VCaP (cell line): ENCODE measurements around the gene KRT6A.

Experiments used
- H3K27ac ChIP-seq: fragments of 450-650 bp; 2 replicates; pipeline ENCODE4 v1.5.1; 2017
- TF ChIP-seq, protein P1 (sequence below): fragments of 450-650 bp; conservative IDR thresholded peaks from 2 replicates; pipeline ENCODE4 v1.5.1; 2017; ENCODE audit warnings: mild to moderate bottlenecking, moderate library complexity

KRT6A gene

DNA sequence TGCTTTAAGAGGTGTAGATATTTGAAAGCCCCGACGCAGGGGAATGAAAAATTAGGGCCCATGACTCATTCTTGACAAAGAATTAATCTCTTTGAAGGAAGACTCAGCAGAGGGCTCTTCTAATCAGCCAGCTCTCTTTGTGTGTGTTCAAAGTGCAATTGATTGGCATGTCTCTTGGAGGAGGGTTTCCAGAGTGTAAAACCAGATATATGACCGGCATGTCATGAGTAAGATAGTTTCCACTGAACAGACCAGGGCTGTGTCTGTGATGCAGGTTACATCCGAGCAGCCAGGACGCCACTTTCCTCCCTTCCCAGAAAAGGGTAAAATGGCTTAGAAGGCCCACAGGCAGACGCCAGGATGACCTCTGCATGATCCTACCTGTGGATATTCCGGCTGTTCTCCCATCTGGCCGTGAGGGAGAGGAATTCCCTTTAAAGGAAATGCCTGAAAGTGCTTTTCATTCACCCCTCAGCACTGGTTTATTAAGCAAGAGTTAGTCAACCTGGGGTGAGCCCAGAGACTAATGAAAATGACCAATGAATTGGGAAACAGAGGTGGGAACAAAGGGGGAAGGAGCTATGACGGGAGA lies 51.6 kb downstream of the KRT6A start:
- no peak overlapping the region for H3K27ac ChIP-seq
- TF ChIP-seq, protein P1, sequence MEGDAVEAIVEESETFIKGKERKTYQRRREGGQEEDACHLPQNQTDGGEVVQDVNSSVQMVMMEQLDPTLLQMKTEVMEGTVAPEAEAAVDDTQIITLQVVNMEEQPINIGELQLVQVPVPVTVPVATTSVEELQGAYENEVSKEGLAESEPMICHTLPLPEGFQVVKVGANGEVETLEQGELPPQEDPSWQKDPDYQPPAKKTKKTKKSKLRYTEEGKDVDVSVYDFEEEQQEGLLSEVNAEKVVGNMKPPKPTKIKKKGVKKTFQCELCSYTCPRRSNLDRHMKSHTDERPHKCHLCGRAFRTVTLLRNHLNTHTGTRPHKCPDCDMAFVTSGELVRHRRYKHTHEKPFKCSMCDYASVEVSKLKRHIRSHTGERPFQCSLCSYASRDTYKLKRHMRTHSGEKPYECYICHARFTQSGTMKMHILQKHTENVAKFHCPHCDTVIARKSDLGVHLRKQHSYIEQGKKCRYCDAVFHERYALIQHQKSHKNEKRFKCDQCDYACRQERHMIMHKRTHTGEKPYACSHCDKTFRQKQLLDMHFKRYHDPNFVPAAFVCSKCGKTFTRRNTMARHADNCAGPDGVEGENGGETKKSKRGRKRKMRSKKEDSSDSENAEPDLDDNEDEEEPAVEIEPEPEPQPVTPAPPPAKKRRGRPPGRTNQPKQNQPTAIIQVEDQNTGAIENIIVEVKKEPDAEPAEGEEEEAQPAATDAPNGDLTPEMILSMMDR, result no peak

DNA sequence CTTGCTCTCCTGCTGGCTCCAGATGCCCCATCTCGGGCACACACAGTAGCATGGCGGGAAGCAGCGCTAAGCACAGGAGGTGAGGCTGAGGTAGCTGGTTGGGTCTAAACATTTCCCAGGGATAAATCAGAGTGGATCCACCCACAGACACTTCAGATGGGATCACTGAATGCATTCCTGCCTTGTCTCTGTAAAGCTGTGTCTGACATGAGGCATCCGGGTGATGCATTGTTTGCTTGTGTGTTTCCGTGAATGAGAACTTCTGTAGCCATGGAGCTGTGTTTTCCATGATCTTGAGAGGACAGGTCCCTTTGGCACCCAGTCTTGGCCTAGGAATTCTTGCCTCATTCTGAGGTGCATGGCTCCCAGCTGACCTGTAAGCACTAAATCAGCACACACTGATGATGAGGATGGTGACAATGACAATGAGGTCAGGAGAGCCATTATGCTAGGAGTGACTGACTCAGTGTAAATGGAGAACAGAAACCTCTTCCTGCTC lies 52.2 kb downstream of the KRT6A start:
- TF ChIP-seq, protein P1, result no peak
- H3K27ac ChIP-seq, result no peak overlapping the region

DNA sequence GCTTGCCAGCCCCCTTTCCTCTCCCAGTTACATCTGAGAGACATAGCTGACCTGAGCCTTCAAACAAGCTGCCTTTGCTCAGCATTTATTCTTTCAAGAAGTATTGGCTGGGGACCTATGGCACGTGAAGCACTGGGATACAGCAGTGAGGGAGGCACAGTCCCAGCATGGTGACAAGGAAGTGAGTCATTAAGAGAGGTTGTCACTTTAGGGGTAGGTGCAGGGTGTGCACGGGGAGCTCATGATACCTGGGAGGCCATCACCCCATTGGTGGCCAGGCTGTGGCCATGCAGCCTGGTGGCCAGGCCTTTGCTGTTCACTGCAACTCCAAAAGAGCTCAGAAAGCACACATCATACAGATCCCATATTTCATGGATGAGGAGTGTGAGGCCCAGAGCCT lies 53.2 kb downstream of the KRT6A start:
- H3K27ac ChIP-seq, result no peak overlapping the region
- TF ChIP-seq, protein P1, result no peak

DNA sequence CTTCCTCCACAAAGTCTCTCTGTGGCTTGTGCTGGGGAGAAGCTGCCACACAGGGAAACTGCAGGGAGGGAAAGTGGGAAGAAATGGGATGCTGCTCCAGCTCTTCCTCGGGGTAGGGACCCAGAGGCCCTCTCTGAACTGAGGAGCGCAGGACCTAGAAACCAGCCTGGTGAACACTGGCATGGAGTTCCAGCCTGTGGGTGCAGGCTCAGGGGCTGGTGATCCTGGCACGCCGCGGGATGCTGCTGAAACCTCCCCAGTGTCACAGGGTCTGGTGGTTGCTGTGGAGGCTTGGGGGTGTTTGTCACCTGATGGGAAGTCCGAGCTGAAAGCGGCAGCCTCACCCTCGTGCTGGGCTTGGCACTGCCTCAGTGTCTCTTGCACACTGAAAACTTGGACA lies 53.6 kb downstream of the KRT6A start:
- no peak overlapping the region for H3K27ac ChIP-seq
- TF ChIP-seq, protein P1, result no peak

DNA sequence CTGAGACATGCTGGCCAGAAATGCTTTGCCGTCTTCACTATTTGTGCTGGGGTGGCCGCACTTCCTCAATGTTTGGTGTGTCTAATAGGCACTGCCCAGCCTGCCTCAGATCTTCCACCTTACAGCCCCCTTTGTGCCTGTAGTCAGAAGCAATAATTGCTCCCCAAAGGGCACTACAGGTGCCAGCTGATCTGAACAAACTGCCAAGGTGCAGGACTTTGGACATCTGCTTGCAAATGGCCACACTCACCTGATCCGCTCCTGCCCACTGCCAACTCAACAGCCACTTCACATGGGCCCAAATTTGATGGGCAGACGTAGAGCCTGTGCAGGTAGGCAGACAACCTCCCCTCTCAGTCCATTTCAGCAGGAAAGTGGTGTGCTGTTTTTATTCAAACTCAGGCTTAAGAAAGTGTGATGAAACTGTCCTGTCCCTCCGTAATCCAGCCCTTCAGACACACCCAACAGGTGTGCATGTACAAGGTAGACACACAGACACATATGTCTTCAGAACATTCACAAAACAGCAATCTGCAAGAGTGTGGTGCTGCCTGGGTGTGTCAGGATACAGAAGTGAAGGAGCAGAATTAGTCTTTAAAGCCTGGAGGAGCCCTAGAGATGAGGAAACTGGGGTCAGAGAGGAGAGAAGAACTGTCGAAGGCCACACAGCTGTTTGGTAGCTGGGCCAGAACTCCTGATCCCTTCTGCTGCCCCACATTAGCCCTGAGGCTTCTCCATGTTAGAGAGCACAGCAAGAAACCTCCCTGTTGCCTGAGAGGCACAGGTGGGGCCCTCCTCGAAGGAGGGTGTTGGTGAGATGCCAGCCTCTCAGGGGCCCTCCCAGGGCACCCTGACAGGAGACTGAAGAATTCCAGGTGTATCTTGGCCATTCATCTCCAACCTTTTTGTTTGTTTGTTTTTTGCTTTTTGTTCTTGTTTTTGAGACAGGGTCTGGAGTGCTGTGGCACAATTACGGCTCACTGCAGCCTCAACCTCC lies 54.5 kb downstream of the KRT6A start:
- TF ChIP-seq, protein P1, result no peak
- H3K27ac ChIP-seq, result no peak overlapping the region

DNA sequence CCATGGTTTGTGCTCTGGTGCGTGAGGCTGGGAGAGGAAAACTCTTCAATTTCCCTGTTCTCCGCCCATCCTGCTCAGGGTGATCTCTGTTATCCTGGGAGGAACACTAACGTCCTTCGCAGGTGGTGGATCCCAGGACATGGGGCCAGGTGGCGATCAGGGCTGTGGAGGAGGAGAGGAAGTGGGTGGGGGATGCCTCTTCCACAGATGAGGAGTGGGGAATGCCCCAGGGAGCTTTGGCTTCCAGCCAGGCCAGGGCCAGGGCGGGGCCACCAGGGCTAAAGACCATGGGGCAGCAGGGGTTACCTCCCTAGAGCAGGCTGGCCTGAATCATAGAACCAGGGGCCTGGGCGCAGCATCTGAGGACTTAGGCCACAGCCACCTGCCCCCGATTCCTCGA lies 55.5 kb downstream of the KRT6A start:
- H3K27ac ChIP-seq, result no peak overlapping the region
- TF ChIP-seq, protein P1, result no peak
